HG03135 (cell line): Measurements from ENCODE around the gene CRACDL.

Source experiments
- ATAC-seq: cut with Tn5 transposase; IDR thresholded peaks from one replicate; pipeline ENCODE4 v1.9.1; 2021; ENCODE audit warnings: mild to moderate bottlenecking, moderate library complexity; ENCODE audit not compliant: unreplicated experiment

Gene CRACDL

GRCh38 chr2:98805412-98806171 is 130.4 kb downstream of the CRACDL start:
- ATAC-seq: no peak

DNA sequence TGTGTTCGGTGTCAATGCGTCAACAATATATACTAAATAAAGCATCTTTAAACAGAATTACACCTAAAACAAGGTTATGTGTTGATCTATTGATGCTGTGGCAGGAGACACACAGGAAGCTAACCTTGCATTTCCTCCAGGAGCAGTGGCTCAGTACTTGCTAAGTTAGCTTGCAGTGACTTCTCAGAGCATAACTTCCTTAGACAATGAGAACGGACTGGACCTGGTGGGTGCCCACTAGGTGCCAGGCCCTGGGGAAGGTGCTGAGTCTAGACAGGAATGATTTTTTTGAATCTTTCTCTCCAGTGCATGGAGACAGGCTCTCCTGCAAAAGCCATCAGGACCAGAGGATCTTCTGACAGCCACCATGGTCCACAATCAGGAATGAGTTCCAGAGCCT is 131.3 kb downstream of the CRACDL start:
- ATAC-seq: no peak

DNA sequence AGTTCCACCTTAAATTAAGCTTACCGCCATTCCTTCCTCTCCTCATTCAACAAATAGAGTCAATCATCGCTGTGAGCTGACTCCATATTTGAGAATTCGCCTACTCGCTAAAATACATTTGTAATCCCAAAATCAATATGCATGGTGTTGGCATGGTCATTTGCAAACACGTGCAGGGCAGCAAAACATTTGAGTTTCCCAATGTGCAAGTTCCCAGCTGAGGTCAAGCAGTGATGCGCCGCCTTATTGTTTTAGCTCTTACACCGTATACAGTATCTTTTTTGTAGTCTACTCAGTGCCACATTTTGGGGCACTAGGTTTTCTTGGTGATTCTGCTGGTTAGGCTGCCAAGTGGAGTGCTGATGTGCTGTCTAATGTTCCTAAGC is 131.8 kb downstream of the CRACDL start:
- no peak for ATAC-seq

DNA sequence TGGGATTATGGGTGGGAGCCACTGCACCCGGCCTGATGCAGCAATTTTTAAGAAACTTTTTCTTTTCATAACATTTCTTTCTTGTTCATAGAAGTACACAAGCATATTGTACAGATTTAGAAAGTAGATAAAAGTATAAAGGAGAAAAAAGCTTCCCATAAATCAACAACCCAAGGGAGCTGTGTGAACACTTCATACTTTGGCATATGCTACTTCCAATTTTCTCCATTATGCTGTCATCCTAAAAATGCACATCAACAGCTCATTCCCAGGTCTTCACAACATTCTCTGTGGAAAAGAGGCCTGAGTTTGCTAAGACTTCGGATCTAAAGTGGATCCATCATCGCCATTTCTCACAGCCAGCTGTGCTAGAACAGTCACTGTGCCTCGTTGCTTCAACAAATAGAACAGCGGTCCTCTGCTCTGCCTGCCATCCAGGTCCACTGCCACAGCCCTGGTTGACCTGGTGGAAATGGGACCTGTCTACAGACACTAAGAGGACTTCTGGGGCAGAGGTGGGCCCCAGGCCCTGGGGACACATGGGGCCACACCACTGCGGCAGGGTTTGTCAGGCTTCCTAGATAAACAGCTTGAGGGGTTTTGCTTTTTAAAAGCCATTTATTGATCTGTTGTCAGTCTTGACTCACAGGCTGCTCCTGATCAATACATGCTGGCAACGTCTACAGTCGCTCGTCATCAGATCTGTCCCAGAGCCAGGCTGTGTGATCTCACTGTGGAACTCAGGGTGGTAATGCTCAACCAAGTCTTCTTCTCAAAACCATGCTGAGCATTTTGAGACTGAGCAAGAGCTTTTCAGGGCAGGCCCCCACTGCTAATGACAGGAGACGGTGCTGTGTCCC is 132.4 kb downstream of the CRACDL start:
- ATAC-seq: no peak

GRCh38 chr2:98802344-98802743 is 133.7 kb downstream of the CRACDL start:
- ATAC-seq: no peak

- no peak for ATAC-seq
These were observed 134.1 kb downstream of the CRACDL start for GRCh38 chr2:98801921-98802321.

DNA sequence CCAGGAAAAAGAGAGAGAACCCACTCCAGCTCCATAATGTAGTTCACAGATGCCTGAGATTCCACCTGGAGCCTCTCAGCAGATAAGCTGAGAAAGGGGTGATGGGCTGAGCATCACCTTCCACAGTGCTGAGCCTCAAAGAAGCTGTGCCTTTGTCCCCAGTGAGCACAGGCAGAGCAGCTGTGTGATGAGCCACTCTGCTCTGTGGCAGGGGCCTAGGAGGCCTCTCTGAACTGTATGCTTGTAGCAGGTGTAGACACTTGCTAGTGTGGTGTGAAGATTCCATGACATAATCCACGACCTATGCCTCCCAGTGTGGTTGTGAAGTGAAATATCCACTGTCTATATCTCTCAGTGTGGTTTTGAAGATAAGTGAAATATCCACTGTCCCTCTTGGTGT is 134.7 kb downstream of the CRACDL start:
- no peak for ATAC-seq

DNA sequence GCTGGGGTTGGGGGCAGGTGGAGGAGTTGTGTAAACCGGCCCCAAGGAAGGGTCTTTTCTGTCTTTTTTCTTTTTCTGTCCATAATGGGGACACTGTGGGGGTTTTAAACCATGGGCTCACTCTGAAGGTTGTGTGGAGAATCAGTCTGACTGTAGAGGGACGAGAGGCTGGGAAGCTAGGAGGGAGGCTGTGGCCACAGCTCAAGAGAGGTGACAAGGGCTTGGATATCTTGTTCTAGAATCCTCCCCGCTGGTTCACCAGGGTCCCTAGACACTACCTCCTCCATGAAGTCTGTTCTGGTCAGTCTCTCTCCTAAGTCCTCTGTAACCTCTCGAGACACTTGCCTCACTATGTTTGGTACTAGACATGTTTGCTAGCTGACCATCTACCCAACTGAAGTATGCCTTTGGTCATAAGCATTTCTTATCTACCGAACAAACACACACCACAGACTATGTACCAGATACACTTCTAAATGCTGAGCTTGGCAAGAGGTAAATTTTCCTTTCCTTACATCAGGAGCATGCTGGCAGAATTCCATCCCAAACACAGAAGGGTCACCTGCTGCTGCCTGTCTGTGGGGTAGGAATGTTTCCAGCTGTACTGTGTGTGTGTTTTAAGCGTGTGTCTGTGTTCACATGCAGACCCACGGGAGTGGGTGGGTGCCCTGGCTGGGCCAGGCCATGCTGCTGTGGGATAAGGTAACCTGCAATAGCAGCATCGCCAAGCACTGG is 135.5 kb downstream of the CRACDL start:
- no peak for ATAC-seq

DNA sequence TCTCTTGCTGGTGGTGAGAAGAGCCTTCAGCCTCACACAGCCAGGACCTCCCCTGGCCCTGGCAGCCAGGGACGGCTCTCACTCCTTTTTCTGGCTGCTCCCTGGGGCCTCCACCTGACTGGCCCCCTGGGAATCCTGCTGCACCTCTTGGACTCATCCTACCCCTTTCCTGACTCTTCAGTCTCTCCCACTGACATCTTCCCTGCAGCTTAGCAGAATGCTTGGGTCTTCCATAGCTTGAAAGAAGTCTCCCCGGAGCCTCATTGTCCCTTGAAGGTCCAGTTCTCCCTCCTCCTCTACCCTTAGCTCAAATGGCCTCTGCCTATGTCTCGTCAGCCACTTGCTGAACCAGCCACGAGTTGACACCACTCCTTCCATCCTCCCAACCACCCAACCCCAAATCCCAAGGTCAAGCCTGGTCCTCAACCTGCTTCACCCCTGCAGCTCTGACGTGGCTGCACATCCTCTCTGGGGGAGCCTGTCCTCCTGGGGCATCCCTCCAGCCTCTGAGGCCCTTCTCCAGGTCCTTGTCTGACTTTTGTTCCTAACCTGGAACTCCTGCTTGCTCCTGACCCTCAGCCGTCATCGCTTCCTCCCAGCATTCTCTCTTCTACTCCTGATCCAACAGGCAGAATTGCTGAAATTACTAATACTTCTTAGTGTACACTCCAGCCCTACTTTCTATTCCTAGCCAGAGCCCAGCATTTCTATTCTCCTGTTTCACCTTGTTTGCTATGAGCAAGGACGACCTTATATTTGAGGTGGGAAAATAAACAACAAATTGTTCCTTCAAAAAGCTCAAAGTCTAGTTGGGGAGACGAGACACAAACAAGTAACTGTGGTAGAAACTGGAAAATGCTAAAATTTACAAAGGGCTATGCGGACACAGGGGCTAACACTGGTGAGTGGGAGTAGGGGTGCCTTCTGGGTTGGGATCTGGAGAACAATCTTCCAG is 136.4 kb downstream of the CRACDL start:
- no peak for ATAC-seq

DNA sequence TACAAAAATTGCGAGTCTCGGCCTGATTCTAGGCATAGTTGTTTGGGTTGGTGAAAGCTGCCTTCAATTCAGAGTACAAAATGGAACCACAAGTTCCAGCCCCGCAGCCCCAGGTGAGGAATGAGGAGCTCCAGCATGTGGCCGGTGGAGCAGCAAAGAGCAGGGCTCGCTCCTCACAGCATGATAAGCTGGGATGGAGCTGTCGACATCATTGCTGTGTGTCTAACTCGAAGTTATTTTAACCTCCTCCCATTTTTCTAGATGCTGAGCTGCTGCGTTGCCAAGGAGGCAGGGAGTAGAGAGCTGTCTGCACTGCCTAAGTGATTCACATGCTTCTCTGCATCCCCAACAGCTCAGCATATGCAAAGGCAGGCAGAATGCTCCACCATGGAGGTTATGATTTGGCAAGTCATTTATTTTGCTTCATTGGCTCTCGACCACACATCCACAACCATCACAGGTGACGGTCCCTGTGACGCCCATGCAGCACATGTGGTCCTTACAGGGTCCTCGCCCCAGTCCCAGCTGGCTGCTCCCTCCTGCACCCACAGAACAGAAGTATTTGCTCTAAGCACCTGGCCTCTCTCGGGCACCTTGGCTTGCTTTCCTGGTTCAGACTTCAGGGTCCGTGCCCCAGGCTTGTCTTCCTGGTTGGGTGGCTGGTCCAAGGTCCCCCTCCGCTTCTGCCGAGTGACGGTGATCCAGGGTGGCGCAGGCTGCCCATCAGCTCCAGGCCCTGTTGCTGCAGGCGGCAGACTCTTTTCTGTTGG is 139.1 kb downstream of the CRACDL start:
- ATAC-seq: no peak

DNA sequence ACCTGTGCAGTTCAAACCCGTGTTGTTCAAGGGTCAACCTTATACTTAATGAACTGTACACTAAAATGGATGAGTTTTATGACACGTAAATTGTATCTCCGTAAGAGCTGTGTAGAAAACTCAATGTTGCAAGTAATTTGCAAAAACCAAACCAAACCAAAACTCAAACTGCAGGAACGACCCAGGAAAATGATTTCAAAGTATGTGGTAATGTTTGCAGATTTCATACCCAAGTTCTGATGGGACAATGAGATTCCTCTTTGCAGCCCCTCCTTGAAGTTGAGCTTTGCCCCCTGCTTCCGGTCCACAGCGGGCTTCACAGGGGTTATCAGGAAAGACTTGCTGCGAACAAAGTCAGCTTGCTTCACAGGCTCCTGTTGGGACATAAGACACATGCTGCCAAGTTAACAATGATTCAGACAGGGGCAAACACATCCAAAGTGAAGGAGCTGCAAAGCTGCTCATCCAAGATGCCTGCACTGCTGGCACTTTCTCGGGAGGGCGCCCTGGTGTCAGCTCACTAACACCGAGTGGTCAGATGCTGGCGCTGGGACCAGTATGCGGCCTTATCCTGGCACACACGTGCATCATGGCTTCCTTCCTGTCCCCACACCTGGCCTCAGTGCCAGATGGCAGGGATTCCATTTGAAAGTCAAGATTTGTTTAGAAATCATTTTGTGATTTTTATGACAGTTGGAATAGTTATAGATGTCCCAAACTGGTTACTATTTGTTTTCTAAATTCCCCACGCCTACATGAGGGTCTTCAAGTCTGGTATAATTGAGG is 139.9 kb downstream of the CRACDL start:
- no peak for ATAC-seq

DNA sequence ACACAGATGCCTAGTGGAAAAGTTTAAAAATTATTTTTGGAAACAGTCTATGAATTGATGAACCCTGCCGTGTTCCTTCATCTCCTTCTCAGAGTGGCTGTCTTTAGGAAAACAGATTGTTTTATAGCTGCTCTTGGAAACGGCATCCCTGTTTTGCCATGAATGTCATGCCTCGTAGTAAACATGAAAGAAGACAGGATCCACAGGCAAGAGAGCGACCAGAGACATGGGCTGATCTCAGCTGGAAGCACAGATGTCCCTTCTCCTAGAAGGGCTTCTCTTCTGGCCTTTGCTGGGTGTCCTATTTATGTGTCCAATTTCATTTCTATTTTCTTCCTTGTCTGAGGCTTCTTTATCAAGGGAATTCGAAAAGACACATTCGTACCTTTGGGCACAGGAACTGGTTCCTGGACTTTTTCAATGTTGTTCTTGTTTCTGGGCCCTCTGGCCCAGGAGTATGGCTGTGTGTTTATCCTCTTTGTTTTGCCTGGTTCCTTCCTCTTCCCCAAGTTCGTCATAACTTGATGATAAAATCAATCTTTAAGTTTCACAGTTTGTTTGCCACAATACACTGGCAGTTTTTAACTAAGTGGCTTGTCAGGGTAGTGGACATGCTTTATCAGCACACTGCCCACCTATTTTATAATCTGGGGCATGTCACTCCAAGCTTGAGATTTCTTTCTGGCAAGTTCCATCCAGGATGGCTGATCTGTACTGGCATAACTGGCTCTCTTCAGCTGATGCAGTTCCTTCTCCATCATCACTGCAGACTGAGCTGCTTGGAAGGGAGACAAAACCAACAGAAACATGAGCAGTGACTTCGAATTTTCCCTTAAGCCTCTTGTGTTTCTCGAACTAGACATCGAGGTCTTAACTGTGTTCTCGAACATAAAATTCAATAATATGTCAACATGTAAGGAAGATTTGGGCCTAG is 141.9 kb downstream of the CRACDL start:
- ATAC-seq: no peak

GRCh38 chr2:98793275-98793674 is 142.8 kb downstream of the CRACDL start:
- ATAC-seq: no peak

DNA sequence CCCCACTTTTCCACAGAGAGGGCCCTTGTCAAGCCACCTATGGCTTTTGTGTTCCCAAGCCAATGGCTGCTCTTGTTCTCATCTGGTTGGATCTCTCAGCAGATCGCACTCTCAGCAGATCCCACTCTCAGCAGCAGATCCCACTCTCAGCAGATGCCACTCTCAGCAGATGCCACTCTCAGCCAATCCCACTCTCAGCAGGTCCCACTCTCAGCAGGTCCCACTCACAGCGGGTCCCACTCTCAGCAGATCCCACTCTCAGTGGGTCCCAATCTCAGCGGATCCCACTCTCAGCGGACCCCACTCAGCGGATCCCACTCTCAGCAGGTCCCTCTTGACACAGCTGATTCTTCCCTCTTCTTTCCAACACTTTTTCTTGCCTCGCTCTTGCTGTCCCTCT is 145.8 kb downstream of the CRACDL start:
- no peak for ATAC-seq

- no peak for ATAC-seq
These were observed 148.3 kb downstream of the CRACDL start for GRCh38 chr2:98787700-98788099.

DNA sequence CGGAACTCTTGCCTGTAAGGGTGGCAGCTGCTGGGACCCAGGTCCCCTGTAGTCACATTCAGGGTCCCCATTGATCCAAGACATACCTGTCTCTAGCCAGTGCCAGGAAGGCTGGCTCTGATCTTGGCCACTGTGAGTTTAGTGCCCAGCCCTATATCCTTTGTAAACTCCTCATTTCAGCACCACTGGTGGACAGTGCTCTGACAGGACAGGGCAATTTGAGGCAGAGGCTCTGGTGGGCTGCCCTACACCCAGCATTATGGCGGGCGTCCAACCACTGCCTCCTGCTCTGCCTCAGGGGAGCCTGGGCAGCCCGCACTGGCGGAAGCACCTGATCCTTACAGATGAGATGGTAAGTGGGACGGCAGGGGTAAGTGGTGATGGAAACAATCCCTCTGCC is 149.8 kb downstream of the CRACDL start:
- no peak for ATAC-seq

DNA sequence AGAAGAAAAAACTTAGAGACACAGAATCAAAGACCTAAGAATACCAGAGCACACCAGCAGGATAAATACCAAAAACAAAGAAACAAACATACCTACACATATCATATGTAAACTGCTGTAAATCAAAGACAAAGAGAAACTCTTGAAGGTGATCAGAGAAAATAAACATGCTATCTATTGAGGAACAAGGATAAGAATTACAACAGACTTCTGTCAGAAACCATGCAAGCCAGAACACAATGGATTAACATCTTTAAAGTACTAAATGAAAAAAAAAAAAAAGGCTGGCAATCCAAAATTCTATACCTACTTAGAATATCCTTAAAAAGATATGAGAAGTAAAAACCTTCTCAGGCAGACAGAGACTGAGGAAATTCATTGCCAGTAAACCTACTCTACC is 153.5 kb downstream of the CRACDL start:
- ATAC-seq: no peak

- no peak for ATAC-seq
These were observed 154.2 kb downstream of the CRACDL start for GRCh38 chr2:98781822-98782221.
